PC-9 (cell line): ENCODE results near the gene RAD21L1. TPM values are rescaled to one million over a fixed set of nuclear protein-coding genes. Genes with fewer than 3 reads are reported as not detected.

Source experiments
- BruUV-seq: library from RNA; stranded (reverse); fragments of 400-500 nt; replicated peaks from 2 replicates; lab custom pipeline; 2021; lab: Mats Ljungman, UMichigan
- CTCF ChIA-PET: fragments of 300-600 bp; sonication (Branson Sonifier 250); formaldehyde crosslinking; loops from one replicate; lab custom pipeline; 2022; ENCODE audit warnings: antibody characterized with exemption; lab: Charles Lee
- POLR2A ChIA-PET: fragments of 300-600 bp; sonication (Branson Sonifier 250); formaldehyde crosslinking; loops from one replicate; lab custom pipeline; 2022; ENCODE audit warnings: antibody characterized with exemption; ENCODE audit not compliant: unreplicated experiment; lab: Charles Lee
- DNase-seq, 2 experiments: peaks; one replicate each; pipeline versions ENCODE4 v3.0.0 to v3.0.0-alpha.2; 2015 to 2022; ENCODE audit warnings: mixed read lengths in 1 of 2
- H2AFZ ChIP-seq: fragments of 200-600 bp; sonication (generic); 2 replicates; pipeline ENCODE4 v1.8.1; 2017; ENCODE audit warnings: antibody characterized with exemption
- H3F3A ChIP-seq: fragments of 200-600 bp; sonication (generic); 2 replicates; pipeline ENCODE4 v1.8.1; 2017; ENCODE audit warnings: antibody characterized with exemption, mild to moderate bottlenecking, low read depth; ENCODE audit not compliant: insufficient read depth
- H3K27ac ChIP-seq: fragments of 200-600 bp; sonication (generic); 2 replicates; pipeline ENCODE4 v1.6.1; 2016; ENCODE audit warnings: mixed run types
- H3K27me3 ChIP-seq: fragments of 200-600 bp; sonication (generic); 2 replicates; pipeline ENCODE4 v1.6.1; 2016; ENCODE audit warnings: low read depth, mixed run types; ENCODE audit not compliant: insufficient read depth
- H3K36me3 ChIP-seq: fragments of 200-600 bp; sonication (generic); 2 replicates; pipeline ENCODE4 v1.6.1; 2016; ENCODE audit warnings: low read depth, mixed run types
- H3K4me1 ChIP-seq: fragments of 200-600 bp; sonication (generic); replicated peaks from 2 replicates; pipeline ENCODE4 v1.6.1; 2016; ENCODE audit warnings: mixed run types; ENCODE audit not compliant: insufficient read depth
- H3K4me2 ChIP-seq: fragments of 200-600 bp; sonication (generic); 2 replicates; pipeline ENCODE4 v1.6.1; 2017; ENCODE audit warnings: mixed run types
- H3K4me3 ChIP-seq: fragments of 200-600 bp; sonication (generic); 2 replicates; pipeline ENCODE4 v1.6.1; 2016; ENCODE audit warnings: mixed run types
- H3K79me2 ChIP-seq: fragments of 200-600 bp; sonication (generic); 2 replicates; pipeline ENCODE4 v1.6.1; 2017; ENCODE audit warnings: low read depth, mixed run types
- H3K9me2 ChIP-seq: fragments of 200-600 bp; sonication (generic); 2 replicates; pipeline ENCODE4 v1.8.1; 2017; ENCODE audit warnings: mild to moderate bottlenecking; ENCODE audit not compliant: insufficient read depth
- H3K9me3 ChIP-seq: fragments of 200-600 bp; sonication (generic); 2 replicates; pipeline ENCODE4 v1.8.1; 2016; ENCODE audit warnings: low read depth; ENCODE audit not compliant: insufficient read depth
- H4K20me1 ChIP-seq: fragments of 200-600 bp; sonication (generic); 2 replicates; pipeline ENCODE4 v1.8.1; 2017; ENCODE audit not compliant: insufficient read depth
- CTCF ChIP-seq: fragments of 200-600 bp; sonication (generic); conservative IDR thresholded peaks from 2 replicates; pipeline ENCODE4 v1.6.1; 2017; ENCODE audit warnings: mixed run types, antibody characterized with exemption, mild to moderate bottlenecking, moderate library complexity
- EZH2 ChIP-seq: fragments of 200-600 bp; sonication (generic); IDR thresholded peaks from 2 replicates; pipeline ENCODE4 v1.8.0; 2017; ENCODE audit warnings: antibody characterized with exemption, low read depth
- intact Hi-C: fragments of 100-400 bp; cut with micrococcal nuclease; formaldehyde crosslinking; loops from one replicate; pipeline ENCODE4 v1.10.0; 2022; ENCODE audit not compliant: unreplicated experiment
- total RNA-seq: library from RNA; stranded (reverse); gene quantifications from 2 replicates; pipeline ENCODE4 v1.2.3, GENCODE V29; 2021

The RAD21L1 gene
- total RNA-seq, 1 experiment from 2014 or later = not detected

GRCh38 chr20:1241456-1241855 lies 15.6 kb downstream of the RAD21L1 start:
- Histone ChIP-seq H3K79me2 (no peaks in the 10 kb centered on the region), H3F3A (no peaks in the 10 kb centered on the region), H3K9me3 (no peaks in the 10 kb centered on the region), H3K9me2 (no peaks in the 10 kb centered on the region), H2AFZ (no peak overlapping the region), H3K27ac (no peak overlapping the region), H3K4me1 (no peaks in the 10 kb centered on the region), H3K4me3 (no peak overlapping the region), H3K27me3 (no peaks in the 10 kb centered on the region), H3K36me3 (no peaks in the 10 kb centered on the region), H4K20me1 (no peaks in the 10 kb centered on the region), H3K4me2 (no peak overlapping the region)
- no peak for TF ChIP-seq CTCF
- no peak for TF ChIP-seq EZH2
- no TSS peak for BruUV-seq
- intact Hi-C loops = no loop called here
- POLR2A ChIA-PET = interaction anchor here (0.6 kb wide), 1 partner anchor 19 kb away, joined by 3 read pairs; no protein-coding TSS in a partner anchor
- DNase-seq = no peak
- CTCF ChIA-PET = interaction anchor here (0.6 kb wide), 1 partner anchor 262 kb away, joined by 3 read pairs; no protein-coding TSS in a partner anchor

- Histone ChIP-seq H4K20me1 (no peaks in the 10 kb centered on the region), H2AFZ (no peak overlapping the region), H3K36me3 (no peaks in the 10 kb centered on the region), H3F3A (no peaks in the 10 kb centered on the region), H3K4me2 (no peak overlapping the region), H3K4me1 (no peaks in the 10 kb centered on the region), H3K79me2 (no peaks in the 10 kb centered on the region), H3K9me2 (no peaks in the 10 kb centered on the region), H3K27ac (no peak overlapping the region), H3K27me3 (no peaks in the 10 kb centered on the region), H3K9me3 (no peaks in the 10 kb centered on the region), H3K4me3 (no peak overlapping the region)
- POLR2A ChIA-PET = interaction anchor here (0.5 to 0.6 kb wide), 2 partner anchors 19 to 33 kb away, joined by 3 to 6 read pairs; no protein-coding TSS in a partner anchor
- BruUV-seq = no TSS peak
- intact Hi-C loops = no loop called here
- CTCF ChIA-PET = no interaction called here
- DNase-seq = no peak
- TF ChIP-seq EZH2 = no peak
- TF ChIP-seq CTCF = no peak
These were observed 16.3 kb downstream of the RAD21L1 start for GRCh38 chr20:1242099-1242498.

GRCh38 chr20:1242530-1242929 lies 16.7 kb downstream of the RAD21L1 start:
- Histone ChIP-seq H3F3A (no peaks in the 10 kb centered on the region), H3K27ac (no peak overlapping the region), H3K36me3 (no peaks in the 10 kb centered on the region), H3K4me2 (no peak overlapping the region), H2AFZ (no peak overlapping the region), H3K27me3 (no peaks in the 10 kb centered on the region), H3K9me2 (no peaks in the 10 kb centered on the region), H3K4me1 (no peaks in the 10 kb centered on the region), H3K4me3 (no peak overlapping the region), H4K20me1 (no peaks in the 10 kb centered on the region), H3K9me3 (no peaks in the 10 kb centered on the region), H3K79me2 (no peaks in the 10 kb centered on the region)
- DNase-seq = peak in 1 of 2 experiments; percentile 38
- intact Hi-C loops = no loop called here
- BruUV-seq = no TSS peak
- TF ChIP-seq EZH2 = no peak
- POLR2A ChIA-PET = interaction anchor here (0.5 kb wide), 1 partner anchor 33 kb away, joined by 6 read pairs; no protein-coding TSS in a partner anchor
- CTCF ChIA-PET = no interaction called here

GRCh38 chr20:1245578-1245977 lies 19.7 kb downstream of the RAD21L1 start:
- no peaks in the 10 kb centered on the region for H3K9me2 ChIP-seq
- CTCF ChIA-PET = no interaction called here
- no peaks in the 10 kb centered on the region for H3K4me1 ChIP-seq
- no peak overlapping the region for H2AFZ ChIP-seq
- H3K4me2 ChIP-seq = no peak overlapping the region
- intact Hi-C loops = no loop called here
- POLR2A ChIA-PET = no interaction called here
- TF ChIP-seq EZH2 (no peak), CTCF (no peak)
- H3K36me3 ChIP-seq = no peaks in the 10 kb centered on the region
- no peaks in the 10 kb centered on the region for H3K9me3 ChIP-seq
- no peak for DNase-seq
- no TSS peak for BruUV-seq
- no peaks in the 10 kb centered on the region for H3K79me2 ChIP-seq
- no peaks in the 10 kb centered on the region for H3F3A ChIP-seq
- no peaks in the 10 kb centered on the region for H3K27me3 ChIP-seq
- no peak overlapping the region for H3K4me3 ChIP-seq
- no peak overlapping the region for H3K27ac ChIP-seq
- H4K20me1 ChIP-seq = no peaks in the 10 kb centered on the region
